Activated T-cell treated with anti-CD3 and anti-CD28 coated beads, Interleukin-2, amount 50 U/mL, for 72 hours (primary cell): ENCODE measurements around the gene NRXN2. TPM values are rescaled to one million over a fixed set of nuclear protein-coding genes. Genes with fewer than 3 reads are reported as not detected.

Experiments used
- ATAC-seq, 2 donors: fragments of 150-1000 bp; cut with Tn5 transposase; replicated peaks in 1 of 2; 2 replicates each; pipeline ENCODE4 v1.10.0; 2021; ENCODE audit warnings: moderate library complexity in 2 of 2, mild to moderate bottlenecking in 1 of 2
- DNase-seq, 2 donors: peaks; one replicate each; pipeline ENCODE4 v3.0.0; 2021 to 2022; ENCODE audit warnings: mixed read lengths in 1 of 2
- H3K27ac Mint-ChIP-seq: one replicate; pipeline ENCODE4 v1.8.0; 2022; ENCODE audit warnings: mild to moderate bottlenecking, moderate library complexity, mixed read lengths
- H3K27me3 Mint-ChIP-seq: one replicate; pipeline ENCODE4 v1.8.0; 2022; ENCODE audit warnings: low read depth, mixed read lengths
- H3K36me3 Mint-ChIP-seq, 2 donors: one replicate each; pipeline ENCODE4 v1.8.0; 2022; ENCODE audit warnings: mixed read lengths in 2 of 2, mild to moderate bottlenecking in 1 of 2; ENCODE audit not compliant: insufficient read depth in 2 of 2
- H3K4me1 Mint-ChIP-seq: one replicate; pipeline ENCODE4 v1.8.0; 2022; ENCODE audit warnings: low read depth, mixed read lengths
- H3K4me3 Mint-ChIP-seq, 2 donors: one replicate each; pipeline ENCODE4 v1.8.0; 2022; ENCODE audit warnings: mild to moderate bottlenecking in 2 of 2, mixed read lengths in 2 of 2, moderate library complexity in 2 of 2
- H3K9me3 Mint-ChIP-seq, 2 donors: one replicate each; pipeline ENCODE4 v1.8.0; 2022; ENCODE audit warnings: mixed read lengths in 2 of 2
- total RNA-seq, 2 donors: library from RNA; stranded (reverse); gene quantifications; one replicate each; pipeline ENCODE4 v1.2.3, GENCODE V29; 2022

Gene NRXN2
- total RNA-seq, 2 donors from 2014 or later: 0.37 to 0.55 TPM

DNA sequence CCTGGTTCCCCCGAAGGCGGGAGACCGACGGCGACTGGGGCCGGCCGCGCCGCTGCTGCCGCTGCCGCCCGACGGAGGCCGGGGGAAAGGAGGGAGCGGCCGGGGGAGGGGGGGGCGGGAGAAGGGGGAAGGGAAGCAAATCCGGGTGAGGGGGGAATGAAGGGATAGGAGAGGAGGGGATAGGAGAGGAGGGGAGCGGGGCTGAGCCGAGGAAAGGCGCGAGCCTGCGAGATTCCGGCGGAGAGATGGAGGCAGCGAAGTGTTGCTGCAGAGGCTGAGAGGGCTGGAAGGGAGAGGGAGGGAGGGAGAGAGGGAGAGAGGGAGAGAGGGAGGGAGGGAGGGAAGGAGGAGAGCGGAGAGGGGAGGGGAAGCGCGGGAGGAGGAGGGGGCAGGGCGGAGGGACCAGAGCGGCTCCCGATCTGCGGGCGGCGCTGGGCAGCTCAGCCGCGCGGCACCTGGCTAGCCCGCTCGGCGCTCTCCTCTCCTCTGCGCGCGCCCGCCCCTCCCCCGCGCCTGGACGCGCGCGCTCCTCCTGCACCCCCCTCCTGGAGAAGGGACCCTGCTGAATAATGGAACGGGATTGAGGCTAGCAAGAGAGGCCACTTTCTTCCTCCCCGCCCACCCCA is 79.6 kb downstream of the NRXN2 start:
- no peak for DNase-seq
- Mint-ChIP-seq H3K4me3 (peak overlapping the region in 1 of 2 donors; percentile 61), H3K4me1 (no peaks in the 10 kb centered on the region), H3K27ac (no peak overlapping the region), H3K27me3 (peaks cover 37% of the 10 kb centered on the region), H3K9me3 (no peaks in the 10 kb centered on the region), H3K36me3 (no peaks in the 10 kb centered on the region)
- peak in 1 of 2 donors; percentile 42 for ATAC-seq

DNA sequence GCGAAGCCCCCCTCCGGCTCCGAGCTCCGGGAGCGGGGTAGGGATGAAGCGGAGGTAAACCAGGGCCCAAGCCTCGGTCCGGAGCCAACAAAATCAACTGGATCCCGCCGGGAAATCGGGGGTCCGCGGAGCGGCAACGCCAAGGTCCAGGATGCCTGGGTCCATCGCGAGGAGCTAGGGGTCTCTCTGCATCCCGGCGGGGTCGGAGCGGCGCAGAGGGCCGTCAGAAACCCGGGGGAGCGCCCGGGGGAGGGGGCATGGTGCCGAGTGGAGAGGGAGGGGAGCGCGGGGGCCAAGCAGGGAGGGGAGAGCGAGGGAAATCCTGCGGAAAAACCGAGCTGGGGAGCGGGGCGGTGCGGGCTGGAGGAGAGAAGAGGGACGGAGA is 80.1 kb downstream of the NRXN2 start:
- Mint-ChIP-seq H3K27me3 (peaks cover 37% of the 10 kb centered on the region), H3K36me3 (no peaks in the 10 kb centered on the region), H3K4me3 (no peak overlapping the region), H3K4me1 (no peaks in the 10 kb centered on the region), H3K9me3 (no peaks in the 10 kb centered on the region), H3K27ac (no peak overlapping the region)
- no peak for ATAC-seq
- no peak for DNase-seq

GRCh38 chr11:64642418-64642735 is 80.6 kb downstream of the NRXN2 start:
- Mint-ChIP-seq H3K4me1 (no peaks in the 10 kb centered on the region), H3K27me3 (peaks cover 37% of the 10 kb centered on the region), H3K36me3 (no peaks in the 10 kb centered on the region), H3K27ac (no peak overlapping the region), H3K9me3 (no peaks in the 10 kb centered on the region), H3K4me3 (peak overlapping the region in 1 of 2 donors; percentile 17)
- ATAC-seq (no peak), DNase-seq (no peak)

- no peak overlapping the region for H3K27ac Mint-ChIP-seq
- no peak overlapping the region for H3K4me3 Mint-ChIP-seq
- H3K36me3 Mint-ChIP-seq: no peaks in the 10 kb centered on the region
- ATAC-seq (no peak), DNase-seq (no peak)
- peaks cover 31% of the 10 kb centered on the region for H3K27me3 Mint-ChIP-seq
- H3K4me1 Mint-ChIP-seq: no peaks in the 10 kb centered on the region
- no peaks in the 10 kb centered on the region for H3K9me3 Mint-ChIP-seq
These were observed 81.2 kb downstream of the NRXN2 start for GRCh38 chr11:64641596-64642417.

DNA sequence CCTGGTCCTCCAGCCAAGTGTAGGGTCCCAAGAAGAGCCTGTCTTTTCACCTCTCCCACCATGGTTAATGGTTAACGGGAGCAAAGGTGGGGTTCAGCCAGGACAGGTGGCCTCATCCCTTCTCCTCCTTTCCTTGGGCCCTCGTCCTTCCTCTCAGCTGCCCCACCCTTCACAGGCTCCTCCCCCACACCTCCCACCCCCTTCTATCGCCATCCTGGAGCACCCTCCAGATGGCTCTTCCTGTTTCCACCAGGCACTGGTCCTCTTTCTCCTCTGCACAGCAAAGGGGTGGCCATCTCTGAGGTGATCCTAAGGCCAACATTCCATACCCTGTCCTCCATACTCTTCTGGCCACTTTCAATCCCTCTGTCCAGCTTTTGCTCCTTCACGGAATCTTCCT is 83.1 kb downstream of the NRXN2 start:
- Mint-ChIP-seq H3K27me3 (peaks cover 12% of the 10 kb centered on the region), H3K27ac (no peak overlapping the region), H3K4me1 (no peaks in the 10 kb centered on the region), H3K36me3 (no peaks in the 10 kb centered on the region), H3K4me3 (no peak overlapping the region), H3K9me3 (no peaks in the 10 kb centered on the region)
- ATAC-seq (no peak), DNase-seq (no peak)

DNA sequence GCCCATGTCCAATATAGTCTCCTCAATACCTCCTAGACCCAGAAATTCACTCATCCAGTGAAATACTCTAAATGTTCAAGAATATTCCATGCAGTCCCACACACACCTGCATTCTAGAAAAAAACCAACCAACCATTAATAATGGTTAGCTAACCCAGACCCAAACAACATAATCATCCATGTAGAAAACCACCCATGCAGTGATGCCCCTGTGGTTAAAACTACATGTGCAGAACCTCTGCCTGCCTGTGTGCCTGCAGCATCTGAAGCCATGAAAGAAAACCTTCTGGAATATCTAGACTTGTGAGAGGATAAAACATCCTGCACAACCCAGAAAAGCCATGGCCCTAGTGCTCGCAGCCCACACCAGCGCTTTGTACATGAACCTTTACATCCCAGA is 84.2 kb downstream of the NRXN2 start:
- Mint-ChIP-seq H3K27ac (no peak overlapping the region), H3K4me3 (no peak overlapping the region), H3K36me3 (no peaks in the 10 kb centered on the region), H3K9me3 (no peaks in the 10 kb centered on the region), H3K4me1 (peaks cover 6% of the 10 kb centered on the region), H3K27me3 (peaks cover 1% of the 10 kb centered on the region)
- ATAC-seq (no peak), DNase-seq (no peak)

DNA sequence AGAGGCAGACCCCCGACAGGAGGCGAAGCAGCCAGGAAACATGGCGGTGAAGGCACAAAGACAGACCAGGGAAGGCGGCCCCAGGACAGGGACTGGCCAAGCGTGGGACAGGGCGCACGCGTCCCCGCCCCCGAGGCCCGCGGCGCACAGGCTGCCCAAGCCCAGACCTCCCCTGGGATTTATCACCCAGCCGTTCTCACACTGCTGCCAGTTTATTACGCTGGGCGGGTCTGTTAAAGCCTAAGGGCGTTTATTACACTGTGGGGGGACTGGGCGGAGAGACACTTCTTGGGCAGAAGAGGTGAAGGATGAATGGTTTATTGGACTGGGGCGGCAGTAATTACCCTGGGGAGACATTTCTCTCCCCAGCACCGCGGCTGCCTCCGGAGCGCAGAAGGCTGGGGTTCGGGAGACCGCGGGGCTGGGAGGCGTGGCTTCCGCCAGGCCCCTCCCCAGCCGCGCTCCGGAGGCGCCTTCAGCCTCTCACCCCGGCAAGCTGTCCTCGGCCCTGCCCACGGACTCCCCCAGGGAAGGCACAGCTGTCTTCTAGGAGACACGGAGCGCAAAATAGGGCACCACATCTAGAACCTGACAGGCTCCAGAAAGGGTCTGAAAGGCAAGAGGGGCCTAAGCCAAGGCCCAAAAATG is 84.9 kb downstream of the NRXN2 start:
- no peaks in the 10 kb centered on the region for H3K27me3 Mint-ChIP-seq
- no peak for DNase-seq
- H3K9me3 Mint-ChIP-seq: no peaks in the 10 kb centered on the region
- H3K4me3 Mint-ChIP-seq: no peak overlapping the region
- no peak for ATAC-seq
- no peak overlapping the region for H3K27ac Mint-ChIP-seq
- no peaks in the 10 kb centered on the region for H3K36me3 Mint-ChIP-seq
- H3K4me1 Mint-ChIP-seq: peaks cover 12% of the 10 kb centered on the region

DNA sequence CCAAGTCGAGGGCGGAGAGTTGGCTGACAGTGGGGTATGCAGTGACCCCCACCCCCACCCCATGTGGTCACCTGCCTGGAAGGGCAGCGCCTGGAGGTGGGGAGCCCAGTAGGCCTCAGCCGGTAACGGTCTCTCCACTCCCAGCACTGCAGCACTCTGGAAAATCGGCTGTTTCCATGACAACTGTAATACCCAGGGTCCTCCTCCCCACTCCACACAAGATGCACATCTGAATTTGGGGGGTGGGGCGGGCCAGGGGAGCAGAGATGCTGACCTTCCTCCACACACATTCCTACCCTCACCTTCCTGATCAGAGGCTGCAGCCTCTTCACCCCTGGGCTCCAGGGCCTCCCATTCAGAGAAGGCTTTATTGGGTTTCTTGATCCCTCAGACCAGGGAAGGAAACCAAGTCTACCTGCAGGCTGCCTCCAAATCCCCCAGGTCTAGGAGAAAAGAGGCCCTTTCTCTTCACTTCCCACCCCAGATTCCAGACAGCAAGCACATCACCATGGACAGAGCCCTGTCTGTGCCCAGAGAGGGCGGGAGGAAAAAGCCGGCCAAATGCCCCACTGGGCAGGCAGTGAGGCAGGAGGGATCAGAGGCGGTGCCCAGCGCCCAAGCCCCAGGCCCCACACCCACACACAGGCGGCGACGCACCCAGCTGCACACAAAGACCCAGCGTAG is 85.5 kb downstream of the NRXN2 start:
- no peaks in the 10 kb centered on the region for H3K9me3 Mint-ChIP-seq
- DNase-seq (no peak), ATAC-seq (no peak)
- no peak overlapping the region for H3K4me3 Mint-ChIP-seq
- no peaks in the 10 kb centered on the region for H3K36me3 Mint-ChIP-seq
- peaks cover 12% of the 10 kb centered on the region for H3K4me1 Mint-ChIP-seq
- H3K27ac Mint-ChIP-seq: no peak overlapping the region
- H3K27me3 Mint-ChIP-seq: no peaks in the 10 kb centered on the region

GRCh38 chr11:64633555-64634159 is 89.3 kb downstream of the NRXN2 start:
- DNase-seq (no peak), ATAC-seq (no peak)
- Mint-ChIP-seq H3K36me3 (no peaks in the 10 kb centered on the region), H3K27ac (no peak overlapping the region), H3K4me1 (peaks cover 12% of the 10 kb centered on the region), H3K9me3 (no peaks in the 10 kb centered on the region), H3K4me3 (no peak overlapping the region), H3K27me3 (no peaks in the 10 kb centered on the region)

GRCh38 chr11:64632654-64633053 is 90.3 kb downstream of the NRXN2 start:
- no peaks in the 10 kb centered on the region for H3K36me3 Mint-ChIP-seq

DNA sequence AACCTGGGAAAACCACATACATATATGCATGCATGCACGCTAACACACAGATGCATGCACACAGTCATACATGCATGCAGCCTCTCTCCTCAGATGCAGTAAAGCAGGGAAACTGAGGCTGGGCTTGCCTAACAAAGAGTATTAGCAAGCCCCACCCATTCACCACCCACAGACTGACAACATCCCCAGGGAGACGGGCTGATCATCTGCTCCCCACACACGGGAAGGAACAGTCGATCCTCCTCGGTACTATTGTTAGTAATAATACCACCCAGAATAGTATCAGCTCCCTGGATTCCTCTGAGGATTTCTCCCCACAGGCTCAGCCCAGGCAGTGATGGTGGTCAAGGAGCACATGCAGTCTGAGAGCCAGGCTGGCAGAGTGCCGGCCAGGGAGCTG is 90.8 kb downstream of the NRXN2 start:
- Mint-ChIP-seq H3K27me3 (no peaks in the 10 kb centered on the region), H3K9me3 (no peaks in the 10 kb centered on the region), H3K4me1 (peaks cover 12% of the 10 kb centered on the region), H3K36me3 (no peaks in the 10 kb centered on the region), H3K27ac (no peak overlapping the region), H3K4me3 (no peak overlapping the region)
- DNase-seq (no peak), ATAC-seq (no peak)

More at GRCh38 chr11:64632654-64633053, 90.3 kb downstream of the NRXN2 start:
- H3K27me3 Mint-ChIP-seq: no peaks in the 10 kb centered on the region
- DNase-seq (no peak), ATAC-seq (no peak)
- H3K9me3 Mint-ChIP-seq: no peaks in the 10 kb centered on the region
- peaks cover 12% of the 10 kb centered on the region for H3K4me1 Mint-ChIP-seq
- H3K4me3 Mint-ChIP-seq: no peak overlapping the region
- no peak overlapping the region for H3K27ac Mint-ChIP-seq

- Mint-ChIP-seq H3K4me3 (no peak overlapping the region), H3K27me3 (no peaks in the 10 kb centered on the region), H3K27ac (no peak overlapping the region), H3K9me3 (no peaks in the 10 kb centered on the region), H3K36me3 (no peaks in the 10 kb centered on the region), H3K4me1 (peaks cover 12% of the 10 kb centered on the region)
- no peak for DNase-seq
- no peak for ATAC-seq
These were observed 91.3 kb downstream of the NRXN2 start for GRCh38 chr11:64631675-64632074.
